ENCODE results near the gene PHEX.

PHEX gene

GRCh38 chrX:22097012-22097694, 65.0 kb downstream of the PHEX start:
- H2BK12ac ChIP-seq (ENCODE audit: low read length) = no peak overlapping the region
- H3K9me3 ChIP-seq (ENCODE audit: insufficient read depth, low read depth, low read length) = no peaks in the 10 kb centered on the region
- no peak for DNase-seq
- no peak overlapping the region for H3K18ac ChIP-seq (ENCODE audit: low read length)
- no peak overlapping the region for H3K9ac ChIP-seq (ENCODE audit: low read length)
- WGBS (ENCODE audit: extremely low coverage, insufficient coverage, insufficient read length) = no CpG with 5 or more reads among the region's 1 CpG
- no peak overlapping the region for H2AFZ ChIP-seq (ENCODE audit: insufficient read depth, low read length, poor library complexity)
- no peak overlapping the region for H4K91ac ChIP-seq (ENCODE audit: low read depth, low read length)
- H3K4me3 ChIP-seq (ENCODE audit: low read depth, low read length) = no peak overlapping the region
- no peak overlapping the region for H2BK120ac ChIP-seq (ENCODE audit: insufficient read depth, low read length, poor library complexity)
- H3K36me3 ChIP-seq (ENCODE audit: control insufficient read depth in 1 of 2, insufficient read depth in 2 of 2, low read length in 2 of 2) = no peaks in the 10 kb centered on the region
- peaks cover 7 to 8% of the 10 kb centered on the region in 2 experiments for H3K4me1 ChIP-seq (ENCODE audit: control insufficient read depth in 1 of 2, insufficient read depth in 2 of 2, low read length in 2 of 2)
- H3K27me3 ChIP-seq (ENCODE audit: insufficient read depth, low read length) = no peaks in the 10 kb centered on the region
- no peak overlapping the region for H4K8ac ChIP-seq (ENCODE audit: low read depth, low read length)
- H2BK5ac ChIP-seq (ENCODE audit: low read depth, low read length, poor library complexity) = no peak overlapping the region
- no peak overlapping the region for H3K23ac ChIP-seq (ENCODE audit: low read length)
- H3K4ac ChIP-seq (ENCODE audit: low read depth, low read length) = no peak overlapping the region
- no peak overlapping the region for H2AK5ac ChIP-seq (ENCODE audit: low read length)
- H3K14ac ChIP-seq (ENCODE audit: low read length) = no peak overlapping the region
- H3K4me2 ChIP-seq (ENCODE audit: low read length) = no peak overlapping the region
- peak overlapping the region; percentile 69 for H3K27ac ChIP-seq (ENCODE audit: low read depth, low read length)
- H3K79me1 ChIP-seq (ENCODE audit: low read length) = peaks cover 6% of the 10 kb centered on the region
- no peaks in the 10 kb centered on the region for H3K79me2 ChIP-seq (ENCODE audit: control insufficient read depth, insufficient read depth, low read length, poor library complexity)
- no peak overlapping the region for H4K12ac ChIP-seq (ENCODE audit: low read depth, low read length)

GRCh38 chrX:22105231-22105630, 73.1 kb downstream of the PHEX start:
- no peak for DNase-seq
- Histone ChIP-seq H3K18ac (ENCODE audit: low read length) (no peak overlapping the region), H3K27me3 (ENCODE audit: insufficient read depth, low read length) (no peaks in the 10 kb centered on the region), H3K4me3 (ENCODE audit: low read depth, low read length) (no peak overlapping the region), H3K79me1 (ENCODE audit: low read length) (no peaks in the 10 kb centered on the region), H4K12ac (ENCODE audit: low read depth, low read length) (peak overlapping the region; percentile 3), H3K4me2 (ENCODE audit: low read length) (no peak overlapping the region), H3K4ac (ENCODE audit: low read depth, low read length) (no peak overlapping the region), H2BK5ac (ENCODE audit: low read depth, low read length, poor library complexity) (no peak overlapping the region), H2AFZ (ENCODE audit: insufficient read depth, low read length, poor library complexity) (no peak overlapping the region), H4K8ac (ENCODE audit: low read depth, low read length) (no peak overlapping the region), H3K9ac (ENCODE audit: low read length) (no peak overlapping the region), H4K91ac (ENCODE audit: low read depth, low read length) (no peak overlapping the region), H3K9me3 (ENCODE audit: insufficient read depth, low read depth, low read length) (peaks cover 2% of the 10 kb centered on the region), H2AK5ac (ENCODE audit: low read length) (no peak overlapping the region), H3K79me2 (ENCODE audit: control insufficient read depth, insufficient read depth, low read length, poor library complexity) (no peaks in the 10 kb centered on the region), H3K23ac (ENCODE audit: low read length) (no peak overlapping the region), H3K4me1 (ENCODE audit: control insufficient read depth in 1 of 2, insufficient read depth in 2 of 2, low read length in 2 of 2) (peaks cover 2 to 3% of the 10 kb centered on the region in 2 experiments), H3K36me3 (ENCODE audit: control insufficient read depth in 1 of 2, insufficient read depth in 2 of 2, low read length in 2 of 2) (no peaks in the 10 kb centered on the region), H3K27ac (ENCODE audit: low read depth, low read length) (no peak overlapping the region), H2BK12ac (ENCODE audit: low read length) (no peak overlapping the region), H3K14ac (ENCODE audit: low read length) (no peak overlapping the region), H2BK120ac (ENCODE audit: insufficient read depth, low read length, poor library complexity) (no peak overlapping the region)
- WGBS (ENCODE audit: extremely low coverage, insufficient coverage, insufficient read length) = no CpG with 5 or more reads among the region's 6 CpGs

GRCh38 chrX:22105971-22106370, 73.8 kb downstream of the PHEX start:
- H3K79me2 ChIP-seq (ENCODE audit: control insufficient read depth, insufficient read depth, low read length, poor library complexity) = no peaks in the 10 kb centered on the region
- no peak overlapping the region for H3K23ac ChIP-seq (ENCODE audit: low read length)
- H3K4me1 ChIP-seq (ENCODE audit: control insufficient read depth in 1 of 2, insufficient read depth in 2 of 2, low read length in 2 of 2) = peaks cover 2 to 3% of the 10 kb centered on the region in 2 experiments
- H2BK12ac ChIP-seq (ENCODE audit: low read length) = no peak overlapping the region
- no peak overlapping the region for H4K8ac ChIP-seq (ENCODE audit: low read depth, low read length)
- H3K27me3 ChIP-seq (ENCODE audit: insufficient read depth, low read length) = no peaks in the 10 kb centered on the region
- H3K27ac ChIP-seq (ENCODE audit: low read depth, low read length) = no peak overlapping the region
- H3K9me3 ChIP-seq (ENCODE audit: insufficient read depth, low read depth, low read length) = peaks cover 2% of the 10 kb centered on the region
- WGBS (ENCODE audit: extremely low coverage, insufficient coverage, insufficient read length) = no CpG with 5 or more reads among the region's 2 CpGs
- H3K79me1 ChIP-seq (ENCODE audit: low read length) = no peaks in the 10 kb centered on the region
- no peak overlapping the region for H3K14ac ChIP-seq (ENCODE audit: low read length)
- H4K12ac ChIP-seq (ENCODE audit: low read depth, low read length) = no peak overlapping the region
- H4K91ac ChIP-seq (ENCODE audit: low read depth, low read length) = no peak overlapping the region
- no peak for DNase-seq
- no peak overlapping the region for H3K4ac ChIP-seq (ENCODE audit: low read depth, low read length)
- H3K9ac ChIP-seq (ENCODE audit: low read length) = no peak overlapping the region
- H2BK5ac ChIP-seq (ENCODE audit: low read depth, low read length, poor library complexity) = no peak overlapping the region
- H3K36me3 ChIP-seq (ENCODE audit: control insufficient read depth in 1 of 2, insufficient read depth in 2 of 2, low read length in 2 of 2) = no peaks in the 10 kb centered on the region
- H2AK5ac ChIP-seq (ENCODE audit: low read length) = no peak overlapping the region
- no peak overlapping the region for H3K4me2 ChIP-seq (ENCODE audit: low read length)
- H2AFZ ChIP-seq (ENCODE audit: insufficient read depth, low read length, poor library complexity) = no peak overlapping the region
- H3K18ac ChIP-seq (ENCODE audit: low read length) = no peak overlapping the region
- H3K4me3 ChIP-seq (ENCODE audit: low read depth, low read length) = no peak overlapping the region
- no peak overlapping the region for H2BK120ac ChIP-seq (ENCODE audit: insufficient read depth, low read length, poor library complexity)

GRCh38 chrX:22109442-22109841, 77.3 kb downstream of the PHEX start:
- no peak overlapping the region for H4K91ac ChIP-seq (ENCODE audit: low read depth, low read length)
- WGBS (ENCODE audit: extremely low coverage, insufficient coverage, insufficient read length) = no CpG with 5 or more reads among the region's 1 CpG

More at GRCh38 chrX:22109442-22109841, 77.3 kb downstream of the PHEX start:
- no peak overlapping the region for H4K8ac ChIP-seq (ENCODE audit: low read depth, low read length)
- H2BK5ac ChIP-seq (ENCODE audit: low read depth, low read length, poor library complexity) = no peak overlapping the region
- H3K23ac ChIP-seq (ENCODE audit: low read length) = no peak overlapping the region
- no peaks in the 10 kb centered on the region for H3K36me3 ChIP-seq (ENCODE audit: control insufficient read depth in 1 of 2, insufficient read depth in 2 of 2, low read length in 2 of 2)
- H3K9me3 ChIP-seq (ENCODE audit: insufficient read depth, low read depth, low read length) = no peaks in the 10 kb centered on the region
- no peaks in the 10 kb centered on the region for H3K79me1 ChIP-seq (ENCODE audit: low read length)
- H2BK120ac ChIP-seq (ENCODE audit: insufficient read depth, low read length, poor library complexity) = no peak overlapping the region
- no peak overlapping the region for H3K14ac ChIP-seq (ENCODE audit: low read length)
- no peak overlapping the region for H3K4me3 ChIP-seq (ENCODE audit: low read depth, low read length)
- no peak overlapping the region for H2BK12ac ChIP-seq (ENCODE audit: low read length)
- peak in 1 of 2 donors; percentile 36 for DNase-seq
- H3K79me2 ChIP-seq (ENCODE audit: control insufficient read depth, insufficient read depth, low read length, poor library complexity) = no peaks in the 10 kb centered on the region
- no peak overlapping the region for H2AK5ac ChIP-seq (ENCODE audit: low read length)
- no peak overlapping the region for H3K27ac ChIP-seq (ENCODE audit: low read depth, low read length)
- H2AFZ ChIP-seq (ENCODE audit: insufficient read depth, low read length, poor library complexity) = no peak overlapping the region
- no peak overlapping the region for H3K9ac ChIP-seq (ENCODE audit: low read length)
- no peaks in the 10 kb centered on the region for H3K27me3 ChIP-seq (ENCODE audit: insufficient read depth, low read length)
- no peak overlapping the region for H3K4ac ChIP-seq (ENCODE audit: low read depth, low read length)
- no peak overlapping the region for H3K18ac ChIP-seq (ENCODE audit: low read length)
- H4K12ac ChIP-seq (ENCODE audit: low read depth, low read length) = no peak overlapping the region
- no peak overlapping the region for H3K4me2 ChIP-seq (ENCODE audit: low read length)
- peaks cover 2 to 3% of the 10 kb centered on the region in 2 experiments for H3K4me1 ChIP-seq (ENCODE audit: control insufficient read depth in 1 of 2, insufficient read depth in 2 of 2, low read length in 2 of 2)

Measured in trophoblast cell (in vitro differentiated cells and primary cell).